NCI-H1930 (cell line): Measurements from ENCODE around the gene ST7.
"Not testable (repeated sequence)": the region's sequence is repeated elsewhere in the genome, so short reads cannot be mapped to it uniquely, and the experiment has no call there.

Experiments
- DNase-seq, 2 experiments: peaks; one replicate each; lab custom pipeline; 2025; lab: John Stamatoyannopoulos, UW

The ST7 gene, protein sequence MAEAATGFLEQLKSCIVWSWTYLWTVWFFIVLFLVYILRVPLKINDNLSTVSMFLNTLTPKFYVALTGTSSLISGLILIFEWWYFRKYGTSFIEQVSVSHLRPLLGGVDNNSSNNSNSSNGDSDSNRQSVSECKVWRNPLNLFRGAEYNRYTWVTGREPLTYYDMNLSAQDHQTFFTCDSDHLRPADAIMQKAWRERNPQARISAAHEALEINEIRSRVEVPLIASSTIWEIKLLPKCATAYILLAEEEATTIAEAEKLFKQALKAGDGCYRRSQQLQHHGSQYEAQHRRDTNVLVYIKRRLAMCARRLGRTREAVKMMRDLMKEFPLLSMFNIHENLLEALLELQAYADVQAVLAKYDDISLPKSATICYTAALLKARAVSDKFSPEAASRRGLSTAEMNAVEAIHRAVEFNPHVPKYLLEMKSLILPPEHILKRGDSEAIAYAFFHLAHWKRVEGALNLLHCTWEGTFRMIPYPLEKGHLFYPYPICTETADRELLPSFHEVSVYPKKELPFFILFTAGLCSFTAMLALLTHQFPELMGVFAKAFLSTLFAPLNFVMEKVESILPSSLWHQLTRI

DNA sequence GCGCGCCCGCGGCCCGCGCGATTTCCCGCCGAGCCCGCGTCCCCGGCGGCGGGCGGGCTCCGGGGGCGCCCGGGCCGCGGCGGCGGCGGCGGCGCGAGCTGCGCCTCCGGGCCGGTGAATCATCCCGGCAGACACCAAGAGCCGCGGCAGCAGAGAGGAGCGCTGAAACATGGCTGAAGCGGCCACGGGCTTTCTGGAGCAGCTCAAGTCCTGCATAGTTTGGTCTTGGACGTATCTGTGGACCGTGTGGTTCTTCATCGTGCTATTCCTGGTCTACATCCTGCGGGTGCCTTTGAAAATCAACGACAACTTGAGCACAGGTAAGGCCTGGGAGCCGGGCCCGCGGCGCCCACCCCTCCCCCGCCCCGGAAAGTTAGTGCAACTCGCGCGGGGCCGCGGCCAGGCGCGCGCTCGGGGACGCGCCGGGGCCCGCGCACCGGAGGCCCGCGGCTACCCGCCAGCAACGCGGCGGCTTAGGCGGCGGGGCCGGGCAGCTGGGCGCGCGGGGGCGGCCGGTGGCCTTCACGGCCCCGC is at the start of gene ST7:
TSS of gene ST7 (plus strand) at position 130 of the 534 bp plus-strand sequence. CDS start at position 170, 40 bp downstream.
- peak; percentile 34 to 75 for DNase-seq

DNA sequence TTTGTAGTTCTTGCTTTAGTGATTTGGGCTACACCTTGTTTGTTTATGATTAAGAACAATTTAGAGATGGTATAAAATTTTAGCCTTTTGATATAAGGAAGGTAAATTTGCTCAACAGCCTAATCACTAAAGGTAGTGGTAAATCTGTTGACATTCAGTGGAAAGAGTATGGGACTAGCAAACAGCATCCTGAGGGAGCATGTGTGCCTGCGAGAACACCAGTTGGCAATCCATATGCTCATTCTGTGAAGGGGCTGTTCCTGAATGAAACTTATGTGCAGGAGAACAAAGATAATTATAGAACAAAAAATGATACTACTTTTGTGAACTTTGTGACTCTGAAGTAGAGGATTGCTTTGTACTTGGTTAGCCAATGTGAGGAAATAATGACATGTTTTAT is 46.9 kb upstream of the ST7 start:
- no peak for DNase-seq

DNA sequence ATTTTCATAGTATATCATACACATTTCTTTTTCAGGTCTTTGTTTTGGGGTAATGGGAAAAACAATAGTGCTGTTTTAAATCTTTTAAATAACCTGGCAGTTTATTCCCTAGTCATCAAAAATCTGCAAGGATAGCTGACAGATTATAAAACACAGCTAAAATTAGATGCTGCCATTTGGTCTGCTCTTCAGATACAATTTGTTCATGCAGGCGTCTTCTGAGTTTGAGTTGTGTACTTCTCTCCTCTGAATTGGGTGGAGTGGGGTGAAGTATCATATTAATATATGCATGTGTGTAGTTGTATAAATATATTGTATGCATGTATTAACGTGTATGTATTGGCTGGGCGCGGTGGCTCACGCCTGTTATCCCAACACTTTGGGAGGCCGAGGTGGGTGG is 42.9 kb upstream of the ST7 start:
- DNase-seq: no peak

GRCh38 chr7:116911801-116912200 is 41.5 kb upstream of the ST7 start:
- no peak for DNase-seq

DNA sequence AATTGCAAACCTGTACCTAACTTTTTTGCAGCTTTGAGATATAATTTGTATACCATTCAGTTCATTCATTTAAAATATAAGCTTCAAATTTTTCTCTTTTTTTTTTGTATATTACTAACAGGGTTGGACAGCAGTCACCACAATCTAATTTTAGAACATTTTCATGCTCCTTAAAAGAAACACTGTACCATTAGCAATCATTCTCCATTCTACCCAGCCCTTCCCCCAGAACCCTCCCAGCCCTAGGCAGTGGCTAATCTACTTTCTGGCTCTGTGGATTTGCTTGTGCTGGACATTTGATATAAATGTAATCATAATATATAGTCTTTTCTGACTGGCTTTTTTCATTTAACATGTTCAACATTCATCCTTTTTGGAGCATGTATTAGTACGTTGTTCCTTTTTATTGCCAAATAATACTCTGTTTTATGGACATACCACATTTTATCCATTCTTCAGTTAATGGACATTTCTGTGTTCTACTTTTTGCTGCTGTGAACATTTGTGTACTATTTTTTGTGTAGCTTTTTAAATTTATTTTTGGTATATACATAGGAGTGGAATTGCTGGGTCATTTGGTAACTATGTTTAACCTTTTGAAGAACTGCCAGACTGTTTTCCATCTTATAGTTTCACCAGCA is 40.9 kb upstream of the ST7 start:
- DNase-seq: no peak

- no peak for DNase-seq
These were observed 34.6 kb upstream of the ST7 start for GRCh38 chr7:116918704-116919103.

GRCh38 chr7:116920359-116920758 is 32.9 kb upstream of the ST7 start:
- no peak for DNase-seq

DNA sequence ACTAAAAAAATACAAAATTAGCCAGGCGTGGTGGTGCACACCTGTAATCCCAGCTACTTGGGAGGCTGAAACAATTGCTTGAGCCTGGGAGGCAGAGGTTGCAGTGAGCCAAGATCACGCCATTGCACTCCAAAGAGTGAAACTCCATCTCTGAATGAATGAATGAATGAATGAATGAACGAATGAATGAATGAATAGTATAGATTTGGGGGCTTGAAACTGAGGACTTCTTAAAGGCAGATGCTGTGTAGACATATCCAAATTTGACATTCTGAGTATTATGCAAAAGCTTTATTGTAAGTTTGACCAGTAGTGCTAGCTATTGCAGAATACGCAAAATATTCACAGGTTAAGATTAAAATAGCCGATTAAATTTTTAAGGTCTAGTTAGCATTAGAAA is 30.8 kb upstream of the ST7 start:
- DNase-seq: no peak

DNA sequence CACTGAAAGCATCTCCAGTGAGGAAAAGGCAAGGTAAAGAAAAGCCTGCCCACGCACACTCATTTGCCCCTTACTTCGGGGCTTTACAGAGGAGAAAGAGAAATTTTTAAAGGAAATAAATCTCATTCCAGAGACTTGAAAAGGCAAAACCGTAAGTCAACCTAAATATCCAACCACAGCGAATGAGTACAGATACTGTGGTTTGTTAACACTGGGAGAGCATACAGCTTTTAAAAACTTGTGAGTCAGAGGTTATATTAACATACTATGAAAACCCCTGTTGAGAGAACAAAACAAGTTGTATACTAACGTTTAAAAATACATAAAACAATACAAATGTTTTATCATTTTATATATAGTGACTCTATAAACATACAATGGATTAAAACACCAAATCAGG is 28.6 kb upstream of the ST7 start:
- no peak for DNase-seq

GRCh38 chr7:116929021-116929420 is 24.3 kb upstream of the ST7 start:
- DNase-seq: no peak

DNA sequence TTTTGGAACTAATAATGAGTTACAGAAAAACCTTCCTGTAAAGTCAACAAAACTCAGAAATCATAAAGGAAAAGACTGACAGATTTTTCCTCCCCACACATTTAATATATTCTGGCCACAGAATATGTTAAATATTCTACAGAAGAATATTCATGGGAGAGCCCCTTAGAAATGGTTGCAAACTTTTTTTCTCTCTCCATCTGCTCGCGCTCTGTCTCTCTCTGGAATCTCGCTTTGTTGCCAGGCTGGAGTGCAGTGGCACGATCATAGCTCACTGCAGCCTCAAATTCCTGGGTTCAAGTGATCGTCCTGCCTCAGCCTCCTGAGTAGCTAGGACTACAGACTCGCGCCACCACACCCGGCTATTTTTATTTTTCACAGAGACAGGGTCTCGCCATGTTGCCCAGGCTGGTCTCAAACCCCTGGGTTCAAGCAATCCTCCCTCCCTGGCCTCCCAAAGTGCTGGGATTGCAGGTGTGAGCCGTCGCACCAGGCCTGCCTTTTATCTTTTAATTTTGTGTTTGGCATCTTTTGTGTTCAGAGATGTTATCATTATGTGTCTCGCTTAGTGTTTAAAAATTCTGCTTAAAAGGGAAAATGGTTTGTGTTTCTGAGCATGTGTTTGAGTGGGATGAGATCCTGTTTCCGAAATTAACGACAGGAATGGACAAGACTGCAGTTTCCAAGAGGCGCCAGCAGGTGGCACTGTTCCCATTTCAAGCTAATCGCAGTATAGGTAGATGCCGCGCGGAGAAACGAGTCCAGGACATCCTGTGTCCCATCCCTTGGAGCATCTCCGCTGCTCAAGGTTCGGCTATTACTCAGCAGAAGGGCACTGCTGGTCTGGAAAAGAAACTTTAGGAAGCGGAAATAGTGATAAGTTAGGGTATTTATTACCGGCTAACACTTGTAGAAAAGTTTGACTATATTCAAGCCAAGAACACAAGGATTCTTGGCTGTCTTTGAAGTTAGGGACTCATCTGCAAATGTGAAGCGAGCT is 23.1 kb upstream of the ST7 start:
- peak; percentile 66 to 67 for DNase-seq

GRCh38 chr7:116932566-116932965 is 20.7 kb upstream of the ST7 start:
- DNase-seq: no peak

DNA sequence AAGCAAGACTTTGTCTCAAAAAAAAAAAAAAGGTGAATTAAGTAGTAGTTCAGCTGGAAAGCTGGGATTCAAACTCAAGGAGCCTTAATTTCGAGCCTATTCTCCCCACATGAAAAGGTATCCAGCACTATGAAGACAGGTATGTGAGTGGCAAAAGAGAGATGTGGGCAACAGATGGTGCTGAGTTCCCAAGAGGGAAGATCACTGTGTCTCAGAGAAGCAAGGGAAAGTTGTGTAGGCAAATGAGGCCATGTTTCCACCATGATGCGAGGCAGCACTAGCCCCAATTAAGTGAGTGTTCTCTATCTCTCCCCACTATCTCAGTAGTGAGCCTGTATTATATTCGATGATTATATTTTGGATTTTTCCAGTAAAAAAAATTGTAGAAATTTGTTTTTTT is 19.8 kb upstream of the ST7 start:
- no peak for DNase-seq

DNA sequence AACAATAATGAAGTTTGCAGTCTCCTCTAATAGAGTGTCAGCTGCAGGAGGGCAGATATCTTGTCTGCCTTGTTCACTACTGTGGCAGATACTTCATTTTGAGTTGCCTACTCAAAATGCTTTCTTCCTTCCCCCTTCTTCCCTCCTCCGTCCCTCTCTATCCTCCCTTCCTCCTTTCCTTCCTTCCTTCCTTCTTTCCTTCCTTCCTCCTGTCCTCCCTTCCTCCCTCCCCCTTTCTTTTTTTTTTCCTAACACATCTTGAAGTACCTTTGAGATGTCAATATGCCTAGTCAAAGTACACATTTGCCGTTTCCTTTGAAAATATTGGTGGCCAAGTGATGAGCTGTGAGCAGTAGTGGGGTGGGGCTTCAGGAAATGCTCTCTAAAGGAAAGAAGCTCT is 18.7 kb upstream of the ST7 start:
- no peak for DNase-seq

DNA sequence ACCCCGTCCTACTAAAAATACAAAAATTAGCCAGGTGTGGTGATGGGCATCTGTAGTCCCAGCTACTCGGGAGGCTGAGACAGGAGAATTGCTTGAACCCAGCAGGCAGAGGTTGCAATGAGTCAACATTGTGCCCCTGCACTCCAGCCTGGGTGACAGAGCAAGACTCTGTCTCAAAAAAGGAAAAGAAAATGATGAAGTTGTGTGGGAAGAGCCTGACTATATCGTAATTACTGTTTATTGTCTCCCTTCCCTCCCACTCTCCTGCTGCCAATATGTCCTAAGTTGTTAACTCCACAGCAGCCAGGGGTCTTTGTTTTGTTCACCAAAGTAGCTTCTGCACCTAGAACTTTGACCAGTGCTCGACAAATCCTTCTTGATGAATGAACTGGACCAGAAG is 16.5 kb upstream of the ST7 start:
- DNase-seq: not testable (repeated sequence)

GRCh38 chr7:116938678-116939077 is 14.6 kb upstream of the ST7 start:
- DNase-seq: no peak

GRCh38 chr7:116940689-116941370 is 12.5 kb upstream of the ST7 start:
- no peak for DNase-seq

GRCh38 chr7:116942504-116942903 is 10.8 kb upstream of the ST7 start:
- no peak for DNase-seq

DNA sequence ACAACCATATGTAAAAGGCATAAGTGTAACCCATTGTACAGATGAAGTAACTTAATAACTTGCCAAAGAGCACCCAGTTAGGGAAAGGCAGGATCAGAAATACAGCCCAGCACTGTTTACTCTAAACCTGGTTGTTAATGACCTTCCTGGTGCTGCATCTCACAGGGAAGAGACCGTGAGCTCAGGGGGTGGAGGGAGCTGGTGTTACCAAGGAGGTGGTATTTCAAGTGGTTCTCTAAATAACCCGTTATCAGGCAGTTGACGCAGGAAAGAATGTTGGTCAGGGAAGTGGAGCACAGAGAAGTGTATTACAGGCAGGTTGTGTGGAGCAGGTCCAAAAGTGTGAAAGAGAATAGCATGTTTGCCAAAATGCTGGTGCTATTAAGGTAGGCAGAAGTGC is 4.4 kb upstream of the ST7 start:
- DNase-seq: no peak

DNA sequence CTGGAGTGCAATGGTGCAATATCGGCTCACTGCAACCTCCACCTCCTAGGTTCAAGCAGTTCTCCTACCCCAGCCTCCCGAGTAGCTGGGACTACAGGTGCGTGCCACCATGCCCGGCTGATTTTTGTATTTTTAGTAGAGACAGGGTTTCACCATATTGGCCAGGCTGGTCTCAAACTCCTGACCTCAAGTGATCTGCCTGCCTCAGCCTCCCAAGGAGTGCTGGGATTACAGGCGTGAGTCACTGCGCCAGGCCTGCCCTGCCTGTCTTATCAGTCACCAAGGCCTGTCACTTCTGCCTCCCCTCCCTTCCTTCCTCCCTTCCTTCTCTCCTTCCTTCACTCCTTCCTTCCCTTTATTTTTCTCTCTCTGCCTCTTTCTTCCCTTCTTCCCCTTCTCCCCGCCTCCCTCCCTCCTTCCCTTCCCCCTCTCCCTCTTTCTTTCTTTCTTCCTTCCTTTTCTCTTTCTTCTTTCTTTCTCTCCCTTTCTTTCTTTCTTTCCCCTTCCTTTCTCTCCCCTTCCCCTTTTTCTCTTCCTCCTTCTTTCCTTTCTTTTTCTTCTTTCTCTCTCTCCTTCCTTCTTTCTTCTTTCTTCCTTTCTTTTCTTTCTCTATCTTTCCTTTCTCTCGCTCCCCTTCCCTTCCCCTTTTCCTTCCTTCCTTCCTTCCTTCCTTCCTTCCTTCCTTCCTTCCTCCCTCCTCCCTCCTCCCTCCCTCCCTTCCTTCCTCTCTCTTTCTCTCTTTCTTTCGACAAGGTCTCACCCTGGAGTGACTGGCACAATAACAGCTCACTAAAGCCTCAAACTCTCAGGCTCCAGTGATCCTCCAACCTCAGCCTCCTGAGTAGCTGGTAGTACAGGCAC is 3.1 kb upstream of the ST7 start:
- DNase-seq: no peak
